GM23248 (cell line): ENCODE data around the gene SV2A.

Source experiments
- EZH2 ChIP-seq: fragments of 200-600 bp; sonication (generic); IDR thresholded peaks from 2 replicates; pipeline ENCODE4 v1.6.1; 2018; ENCODE audit warnings: antibody characterized with exemption, mild to moderate bottlenecking; ENCODE audit not compliant: insufficient read depth, poor library complexity, severe bottlenecking
- EZH2phosphoT487 ChIP-seq: fragments of 200-600 bp; sonication (generic); IDR thresholded peaks from 2 replicates; pipeline ENCODE4 v1.6.1; 2018; ENCODE audit warnings: antibody characterized with exemption, moderate library complexity, mild to moderate bottlenecking, low read depth; ENCODE audit not compliant: insufficient read depth

DNA sequence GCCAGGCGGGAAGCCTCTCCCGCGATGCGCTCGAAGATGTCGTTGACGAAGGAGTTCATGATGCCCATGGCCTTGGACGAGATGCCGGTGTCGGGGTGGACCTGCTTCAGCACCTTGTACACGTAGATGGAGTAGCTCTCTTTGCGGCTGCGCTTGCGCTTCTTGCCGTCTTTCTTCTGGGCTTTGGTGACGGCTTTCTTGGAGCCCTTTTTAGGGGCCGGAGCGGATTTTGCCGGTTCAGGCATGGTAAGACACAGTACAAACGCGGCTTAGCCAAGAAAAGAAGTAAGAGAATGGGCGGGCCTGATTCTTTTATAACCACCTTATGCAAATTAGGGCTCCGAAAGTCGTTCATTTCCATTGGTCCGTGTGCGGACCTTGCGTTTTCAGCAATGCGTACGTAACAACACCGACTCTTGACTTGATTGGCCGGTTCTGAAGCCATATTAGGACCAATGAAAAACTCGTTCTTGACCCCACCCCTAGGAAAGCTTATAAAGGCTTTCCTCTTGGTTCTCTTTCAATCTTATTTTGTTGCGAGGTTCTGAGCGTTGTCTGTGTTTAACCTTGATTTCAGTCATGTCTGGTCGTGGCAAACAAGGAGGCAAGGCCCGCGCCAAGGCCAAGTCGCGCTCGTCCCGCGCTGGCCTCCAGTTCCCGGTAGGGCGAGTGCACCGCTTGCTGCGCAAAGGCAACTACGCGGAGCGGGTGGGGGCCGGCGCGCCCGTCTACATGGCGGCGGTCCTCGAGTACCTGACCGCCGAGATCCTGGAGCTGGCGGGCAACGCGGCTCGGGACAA, 31.0 kb downstream of the SV2A start:
- TF ChIP-seq EZH2 = no peak
- no peak for TF ChIP-seq EZH2phosphoT487
